B cell (primary cell): ENCODE data around the gene SH3BP2. TPM values are rescaled to one million over a fixed set of nuclear protein-coding genes. Genes with fewer than 3 reads are reported as not detected.

Experiments
- ATAC-seq: fragments of 200-7000 bp; cut with Tn5 transposase; one replicate; pipeline ENCODE4 v1.10.0; 2021; ENCODE audit warnings: low read depth, mild to moderate bottlenecking, moderate number of reproducible peaks, moderate library complexity
- CTCF ChIA-PET: fragments of 350-600 bp; sonication (Branson Sonifier 250); formaldehyde crosslinking; loops from one replicate; lab custom pipeline; 2021; ENCODE audit warnings: antibody characterized with exemption, inconsistent platforms; lab: Charles Lee
- POLR2A ChIA-PET: fragments of 350-600 bp; sonication (Branson Sonifier 250); formaldehyde crosslinking; loops from one replicate; lab custom pipeline; 2021; ENCODE audit warnings: antibody characterized with exemption; lab: Charles Lee
- DNase-seq: peaks from one replicate; pipeline ENCODE4 v3.0.0; 2013
- H2AFZ ChIP-seq: 2 replicates; pipeline ENCODE4 v1.6.1; 2012; ENCODE audit warnings: mild to moderate bottlenecking, low read depth, low read length; ENCODE audit not compliant: insufficient read depth, poor library complexity, severe bottlenecking
- H3K27ac ChIP-seq, 2 donors: 1 replicate in 1 of 2; 2 replicates in 1 of 2; pipeline ENCODE4 v1.5.1; 2012 to 2013; ENCODE audit warnings: low read length in 2 of 2, mild to moderate bottlenecking in 2 of 2, moderate library complexity in 1 of 2
- H3K27me3 ChIP-seq, 4 experiments: fragments of 200-600 bp in 1 of 4; sonication (generic) in 1 of 4; replicated peaks in 1 of 4; 1 replicate in 2 of 4; 2 replicates in 2 of 4; pipeline versions ENCODE4 v1.6.1 to v1.7.0; 2013 to 2016; ENCODE audit warnings: low read length in 3 of 4, mild to moderate bottlenecking in 2 of 4, mixed read lengths in 1 of 4, moderate library complexity in 1 of 4; ENCODE audit not compliant: insufficient read depth in 4 of 4, control insufficient read depth in 3 of 4; ENCODE audit errors: control extremely low read depth in 1 of 4
- H3K36me3 ChIP-seq, 2 experiments: replicated peaks in 1 of 2; 1 replicate in 1 of 2; 2 replicates in 1 of 2; pipeline versions ENCODE4 v1.6.1 to v1.7.1; 2013; ENCODE audit warnings: low read length in 1 of 2; ENCODE audit not compliant: insufficient read depth in 2 of 2, control insufficient read depth in 1 of 2; ENCODE audit errors: control extremely low read depth in 1 of 2, extremely low read depth in 1 of 2
- H3K4me1 ChIP-seq, 2 donors: fragments of 200-600 bp in 1 of 2; sonication (generic) in 1 of 2; 1 replicate in 1 of 2; 2 replicates in 1 of 2; pipeline versions ENCODE4 v1.5.1 to v1.6.1; 2013 to 2017; ENCODE audit warnings: low read length in 2 of 2; ENCODE audit not compliant: control insufficient read depth in 2 of 2, insufficient read depth in 2 of 2
- H3K4me2 ChIP-seq: replicated peaks from 2 replicates; pipeline ENCODE3; 2012; ENCODE audit warnings: mild to moderate bottlenecking, low read depth, low read length; ENCODE audit not compliant: poor library complexity, severe bottlenecking
- H3K4me3 ChIP-seq, 5 experiments: fragments of 200-600 bp in 1 of 5; sonication (generic) in 1 of 5; 1 replicate in 3 of 5; 2 replicates in 2 of 5; pipeline versions ENCODE4 v1.5.1 to v1.7.0; 2011 to 2016; ENCODE audit warnings: low read length in 4 of 5, mild to moderate bottlenecking in 4 of 5, low read depth in 2 of 5, control low read depth in 1 of 5, moderate library complexity in 1 of 5; ENCODE audit not compliant: insufficient read depth in 1 of 5; ENCODE audit errors: control extremely low read depth in 1 of 5, extremely low read depth in 1 of 5
- H3K79me2 ChIP-seq: fragments of 200-600 bp; sonication (generic); one replicate; pipeline ENCODE4 v1.6.0; 2016; ENCODE audit warnings: low read length; ENCODE audit not compliant: control insufficient read depth, insufficient read depth
- H3K9ac ChIP-seq: fragments of 200-600 bp; sonication (generic); 2 replicates; pipeline ENCODE4 v1.6.1; 2017; ENCODE audit warnings: mild to moderate bottlenecking, low read length, moderate library complexity
- H3K9me3 ChIP-seq, 3 donors: one replicate each; pipeline versions ENCODE4 v1.6.1 to v1.7.1; 2013; ENCODE audit warnings: low read length in 2 of 3; ENCODE audit not compliant: control insufficient read depth in 2 of 3, insufficient read depth in 1 of 3; ENCODE audit errors: control extremely low read depth in 1 of 3
- H4K20me1 ChIP-seq: 2 replicates; pipeline ENCODE4 v1.6.0; 2012; ENCODE audit warnings: mild to moderate bottlenecking, low read length; ENCODE audit not compliant: insufficient read depth, control insufficient read depth, poor library complexity, severe bottlenecking
- H3K27ac Mint-ChIP-seq: one replicate; pipeline ENCODE4 v1.8.0; 2021; ENCODE audit warnings: mixed read lengths
- H3K27me3 Mint-ChIP-seq: one replicate; pipeline ENCODE4 v1.8.0; 2021; ENCODE audit warnings: mixed read lengths
- H3K4me1 Mint-ChIP-seq: one replicate; pipeline ENCODE4 v1.8.0; 2021; ENCODE audit warnings: mixed read lengths
- H3K4me3 Mint-ChIP-seq: one replicate; pipeline ENCODE4 v1.8.0; 2021; ENCODE audit warnings: mixed read lengths
- H3K9me3 Mint-ChIP-seq: one replicate; pipeline ENCODE4 v1.8.0; 2022; ENCODE audit warnings: mixed read lengths; ENCODE audit not compliant: insufficient read depth
- EZH2 ChIP-seq: IDR thresholded peaks from 2 replicates; pipeline ENCODE4 v1.6.1; 2012; ENCODE audit warnings: borderline replicate concordance, low read depth, mild to moderate bottlenecking, moderate library complexity, low read length; ENCODE audit not compliant: insufficient read depth, poor library complexity, severe bottlenecking
- WGBS: methylation state at CpG from one replicate; pipeline ENCODE4 v1.1.5; 2013; ENCODE audit warnings: missing lambda C conversion rate; ENCODE audit not compliant: insufficient coverage; 5-methylcytosine and 5-hydroxymethylcytosine counted together
- intact Hi-C: fragments of 100-400 bp; cut with micrococcal nuclease; formaldehyde crosslinking; loops from one replicate; pipeline ENCODE4 v1.10.0; 2022
- polyA plus RNA-seq: library from polyadenylated mRNA; depleted of rRNA; stranded (reverse); fragments of >200 nt; gene quantifications from 2 replicates; pipeline ENCODE4 v1.2.3, GENCODE V29; 2012
- total RNA-seq, 2 donors: library from RNA; stranded (reverse); fragments of 120-200 nt in 1 of 2; gene quantifications; 1 replicate in 1 of 2; 2 replicates in 1 of 2; pipeline versions ENCODE4 v1.2.3 to v1.2.4, GENCODE V29; 2013 to 2022
- TF ChIP-seq, protein P1 (sequence below): fragments of 200-600 bp; IDR thresholded peaks from one replicate; pipeline ENCODE4 v1.8.0; 2022; ENCODE audit warnings: antibody characterized with exemption, mild to moderate bottlenecking

Gene SH3BP2
- total and polyA plus RNA-seq, 2 donors (not counting 1 experiment from before 2014, with no cell fraction given) = 30.8 to 219 TPM

DNA sequence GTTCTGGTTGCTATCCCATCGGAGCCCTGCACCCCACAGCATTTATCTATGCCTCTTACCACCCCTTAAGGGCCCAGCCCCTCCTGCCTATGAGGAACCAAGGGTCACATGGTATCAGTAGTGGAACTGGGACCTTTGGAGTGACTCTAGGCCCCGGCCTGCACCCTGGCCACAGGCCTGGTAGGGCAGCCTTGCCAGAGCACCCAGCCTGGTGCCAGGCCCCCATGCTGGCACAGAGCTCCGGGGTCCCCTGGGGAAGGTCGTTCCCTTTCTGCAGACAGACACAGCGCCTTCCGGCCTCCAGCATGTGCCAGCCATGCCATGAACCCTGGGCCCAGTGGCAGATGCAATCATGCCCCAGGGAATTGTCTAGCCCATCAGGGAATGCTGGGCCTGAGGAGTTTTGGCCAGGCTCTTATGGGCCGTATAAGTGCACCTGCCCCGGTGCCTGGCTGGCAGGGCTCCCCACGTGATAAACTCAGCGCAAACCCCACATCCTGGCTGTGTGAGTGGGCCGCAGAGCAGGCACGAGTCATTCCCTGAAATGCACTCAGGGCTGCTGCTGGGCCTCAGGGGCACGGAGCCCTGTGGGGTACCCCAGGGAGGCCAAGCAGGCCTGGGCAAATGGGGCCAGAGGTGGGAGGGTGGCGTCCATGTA is 30.9 kb downstream of the SH3BP2 start:
- POLR2A ChIA-PET = interaction anchor here (0.8 to 2.0 kb wide), 2 partner anchors 9 to 11 kb away, joined by 3 to 5 read pairs; no protein-coding TSS in a partner anchor
- intact Hi-C loops = no loop called here
- Histone ChIP-seq H3K9ac (no peak overlapping the region), H4K20me1 (peaks cover 94% of the 10 kb centered on the region), H3K4me1 (peaks cover 9 to 15% of the 10 kb centered on the region in 2 donors), H3K9me3 (no peaks in the 10 kb centered on the region), H3K4me3 (no peak overlapping the region), H3K27ac (no peak overlapping the region), H3K36me3 (peaks cover 5 to 80% of the 10 kb centered on the region in 2 experiments), H3K27me3 (no peaks in the 10 kb centered on the region), H2AFZ (no peak overlapping the region), H3K4me2 (no peak overlapping the region), H3K79me2 (peaks cover 50% of the 10 kb centered on the region)
- Mint-ChIP-seq H3K4me1 (peaks cover 13% of the 10 kb centered on the region), H3K27me3 (no peaks in the 10 kb centered on the region), H3K9me3 (no peaks in the 10 kb centered on the region), H3K4me3 (no peak overlapping the region), H3K27ac (no peak overlapping the region)
- no peak for TF ChIP-seq EZH2
- TF ChIP-seq, protein P1, sequence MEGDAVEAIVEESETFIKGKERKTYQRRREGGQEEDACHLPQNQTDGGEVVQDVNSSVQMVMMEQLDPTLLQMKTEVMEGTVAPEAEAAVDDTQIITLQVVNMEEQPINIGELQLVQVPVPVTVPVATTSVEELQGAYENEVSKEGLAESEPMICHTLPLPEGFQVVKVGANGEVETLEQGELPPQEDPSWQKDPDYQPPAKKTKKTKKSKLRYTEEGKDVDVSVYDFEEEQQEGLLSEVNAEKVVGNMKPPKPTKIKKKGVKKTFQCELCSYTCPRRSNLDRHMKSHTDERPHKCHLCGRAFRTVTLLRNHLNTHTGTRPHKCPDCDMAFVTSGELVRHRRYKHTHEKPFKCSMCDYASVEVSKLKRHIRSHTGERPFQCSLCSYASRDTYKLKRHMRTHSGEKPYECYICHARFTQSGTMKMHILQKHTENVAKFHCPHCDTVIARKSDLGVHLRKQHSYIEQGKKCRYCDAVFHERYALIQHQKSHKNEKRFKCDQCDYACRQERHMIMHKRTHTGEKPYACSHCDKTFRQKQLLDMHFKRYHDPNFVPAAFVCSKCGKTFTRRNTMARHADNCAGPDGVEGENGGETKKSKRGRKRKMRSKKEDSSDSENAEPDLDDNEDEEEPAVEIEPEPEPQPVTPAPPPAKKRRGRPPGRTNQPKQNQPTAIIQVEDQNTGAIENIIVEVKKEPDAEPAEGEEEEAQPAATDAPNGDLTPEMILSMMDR = no peak
- no peak for ATAC-seq
- CTCF ChIA-PET = no interaction called here
- 91% methylated on average over 14 of the region's 14 CpGs for WGBS
- no peak for DNase-seq

DNA sequence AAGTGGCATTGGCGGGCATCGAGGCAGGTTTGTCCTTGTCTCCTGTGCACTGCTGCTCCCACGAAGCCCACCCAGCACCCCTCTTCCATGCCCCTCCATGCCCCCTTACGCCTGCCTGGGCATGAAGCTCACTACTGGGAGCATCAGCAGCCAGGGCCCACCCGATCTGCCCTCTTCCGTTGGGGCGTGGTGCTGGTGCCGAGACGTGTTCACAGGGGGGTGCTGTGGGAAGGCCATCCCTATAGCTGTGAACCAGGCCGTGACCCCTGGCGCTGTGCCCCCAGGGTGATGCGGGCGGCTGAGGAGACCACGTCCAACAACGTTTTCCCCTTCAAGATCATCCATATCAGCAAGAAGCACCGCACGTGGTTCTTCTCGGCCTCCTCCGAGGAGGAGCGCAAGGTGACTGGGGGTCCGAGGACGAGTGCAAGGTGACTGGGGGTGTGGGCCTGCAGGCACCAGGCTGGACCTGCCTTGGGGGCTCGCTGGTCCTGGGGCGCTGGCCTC is 31.5 kb downstream of the SH3BP2 start:
- ATAC-seq (no peak), DNase-seq (no peak)
- no peak overlapping the region for H3K4me3 Mint-ChIP-seq
- 89% methylated on average over 15 of the region's 24 CpGs for whole genome bisulfite sequencing
- CTCF ChIA-PET = no interaction called here
- Histone ChIP-seq H2AFZ (no peak overlapping the region), H3K4me3 (no peak overlapping the region), H3K4me1 (peaks cover 5 to 11% of the 10 kb centered on the region in 2 donors), H3K79me2 (peaks cover 44% of the 10 kb centered on the region), H3K9ac (no peak overlapping the region), H3K4me2 (no peak overlapping the region), H3K27me3 (no peaks in the 10 kb centered on the region), H3K36me3 (peaks cover 5 to 84% of the 10 kb centered on the region in 2 experiments), H3K27ac (no peak overlapping the region), H3K9me3 (no peaks in the 10 kb centered on the region), H4K20me1 (peaks cover 94% of the 10 kb centered on the region)
- H3K27me3 Mint-ChIP-seq = no peaks in the 10 kb centered on the region
- H3K9me3 Mint-ChIP-seq = no peaks in the 10 kb centered on the region
- intact Hi-C loops = no loop called here
- POLR2A ChIA-PET = interaction anchor here (2.0 kb wide), 1 partner anchor 11 kb away, joined by 5 read pairs; no protein-coding TSS in a partner anchor
- TF ChIP-seq, protein P1 = no peak
- no peak for TF ChIP-seq EZH2
- peaks cover 10% of the 10 kb centered on the region for H3K4me1 Mint-ChIP-seq
- peak overlapping the region; percentile 15 for H3K27ac Mint-ChIP-seq
